HepG2 (cell line): ENCODE data around the gene SNX22. TPM values are rescaled to one million over a fixed set of nuclear protein-coding genes. Genes with fewer than 3 reads are reported as not detected.

ENCODE experiments used
- ATAC-seq: fragments of 200-7000 bp; cut with Tn5 transposase; 3 replicates; pipeline ENCODE4 v1.9.1; 2020; ENCODE audit warnings: mild to moderate bottlenecking, moderate library complexity
- BruUV-seq: library from RNA; stranded (reverse); fragments of 400-500 nt; replicated peaks from 2 replicates; lab custom pipeline; 2021; lab: Mats Ljungman, UMichigan
- CTCF ChIA-PET: fragments of 300-600 bp; formaldehyde crosslinking; extraction: SDS; loops from one replicate; lab custom pipeline; 2021; ENCODE audit warnings: low total read pairs, inconsistent platforms, low intra/inter-chr PET ratio; lab: Yijun Ruan, JAX
- POLR2A ChIA-PET: fragments of 350-600 bp; sonication (Branson Sonifier 250); formaldehyde crosslinking; loops from one replicate; lab custom pipeline; 2020; ENCODE audit warnings: antibody characterized with exemption, inconsistent platforms; lab: Yijun Ruan, JAX
- DNase-seq: peaks from one replicate; pipeline ENCODE4 v3.0.0-alpha.2; 2015; ENCODE audit warnings: low spot score
- FAIRE-seq: peaks from 3 replicates; lab custom pipeline; 2011; peaks lifted over from hg19 to GRCh38; lab: Jason Lieb, UNC
- H2AFZ ChIP-seq: one replicate; pipeline ENCODE4 v1.6.1; 2011; ENCODE audit warnings: low read length, inconsistent platforms
- H3K27ac ChIP-seq: fragments of 300-600 bp; 3 replicates; pipeline ENCODE4 v1.8.0; 2011; ENCODE audit warnings: mixed run types, mild to moderate bottlenecking, mixed read lengths, low read length, inconsistent platforms; ENCODE audit not compliant: insufficient read depth; ENCODE audit errors: extremely low read length
- H3K27me3 ChIP-seq, 2 experiments: fragments of 200-600 bp in 1 of 2; 2 replicates in 1 of 2; 3 replicates in 1 of 2; pipeline versions ENCODE4 v1.6.0 to v1.8.0; 2011; ENCODE audit warnings: low read length in 2 of 2, mild to moderate bottlenecking in 2 of 2, moderate library complexity in 2 of 2, inconsistent platforms in 1 of 2; ENCODE audit not compliant: insufficient read depth in 2 of 2, control insufficient read depth in 1 of 2
- H3K36me3 ChIP-seq, 2 experiments: fragments of 200-600 bp in 1 of 2; replicated peaks in 1 of 2; 2 replicates in 1 of 2; 3 replicates in 1 of 2; pipeline versions ENCODE4 v1.5.1 to v1.8.0; 2011; ENCODE audit warnings: low read length in 2 of 2, inconsistent platforms in 1 of 2; ENCODE audit not compliant: insufficient read depth in 2 of 2, control insufficient read depth in 1 of 2
- H3K4me1 ChIP-seq: 2 replicates; pipeline ENCODE4 v1.5.1; 2012; ENCODE audit warnings: low read length, inconsistent platforms; ENCODE audit not compliant: insufficient read depth
- H3K4me2 ChIP-seq: 2 replicates; pipeline ENCODE4 v1.6.0; 2011; ENCODE audit warnings: low read depth, low read length, inconsistent platforms
- H3K4me3 ChIP-seq, 3 experiments: fragments of 200-600 bp in 1 of 3; sonication (generic), shearing (Covaris generic) in 1 of 3; replicated peaks in 1 of 3; 2 replicates each; pipeline ENCODE4 v1.5.1; 2011 to 2016; ENCODE audit warnings: low read length in 3 of 3, inconsistent platforms in 2 of 3, low read depth in 2 of 3, mild to moderate bottlenecking in 2 of 3, control low read depth in 1 of 3, mixed read lengths in 1 of 3; ENCODE audit not compliant: insufficient read depth in 1 of 3
- H3K79me2 ChIP-seq: one replicate; pipeline ENCODE4 v1.6.1; 2011; ENCODE audit warnings: low read length, inconsistent platforms; ENCODE audit not compliant: insufficient read depth
- H3K9ac ChIP-seq: 2 replicates; pipeline ENCODE4 v1.6.0; 2011; ENCODE audit warnings: mild to moderate bottlenecking, low read depth, low read length, inconsistent platforms; ENCODE audit not compliant: insufficient read depth
- H3K9me3 ChIP-seq: 2 replicates; pipeline ENCODE4 v1.5.1; 2012; ENCODE audit warnings: mild to moderate bottlenecking, low read length
- H4K20me1 ChIP-seq: 2 replicates; pipeline ENCODE4 v1.6.0; 2011; ENCODE audit warnings: inconsistent platforms, mild to moderate bottlenecking, low read length, moderate library complexity; ENCODE audit not compliant: insufficient read depth
- BATF2 ChIP-seq: sonication (generic); formaldehyde crosslinking; IDR thresholded peaks from 2 replicates; pipeline ENCODE4 v1.8.0; 2022; ENCODE audit warnings: mild to moderate bottlenecking, missing genetic modification reagents, moderate library complexity
- BCL6 ChIP-seq: IDR thresholded peaks from 2 replicates; pipeline ENCODE4 v1.6.1; 2016; ENCODE audit warnings: missing genetic modification reagents, missing compliant biosample characterization
- CCDC6 ChIP-seq: sonication (generic); formaldehyde crosslinking; IDR thresholded peaks from 2 replicates; pipeline ENCODE4 v1.8.1; 2022; ENCODE audit warnings: mild to moderate bottlenecking, missing genetic modification reagents, moderate library complexity
- IRF2 ChIP-seq: IDR thresholded peaks from 2 replicates; pipeline ENCODE4 v1.6.1; 2018; ENCODE audit warnings: missing genetic modification reagents, missing compliant biosample characterization
- MIXL1 ChIP-seq: IDR thresholded peaks from 2 replicates; pipeline ENCODE4 v1.6.1; 2016
- MTERF4 ChIP-seq: sonication (generic); formaldehyde crosslinking; IDR thresholded peaks from 2 replicates; pipeline ENCODE4 v1.8.0; 2023; ENCODE audit warnings: mild to moderate bottlenecking, missing genetic modification reagents
- NCOR1 ChIP-seq: fragments of 200-600 bp; sonication (generic); IDR thresholded peaks from 2 replicates; pipeline ENCODE4 v1.7.0; 2017; ENCODE audit warnings: antibody characterized with exemption, low read length, borderline replicate concordance
- SMARCC2 ChIP-seq: fragments of 450-650 bp; IDR thresholded peaks from 2 replicates; pipeline ENCODE4 v1.6.1; 2017; ENCODE audit warnings: antibody characterized with exemption, mild to moderate bottlenecking
- SP4 ChIP-seq: sonication (generic); formaldehyde crosslinking; IDR thresholded peaks from 2 replicates; pipeline ENCODE4 v1.8.1; 2023; ENCODE audit warnings: mild to moderate bottlenecking, missing genetic modification reagents
- ZKSCAN1 ChIP-seq: fragments of 150-350 bp; IDR thresholded peaks from 2 replicates; pipeline ENCODE4 v1.6.1; 2014; ENCODE audit warnings: low read length
- ZNF839 ChIP-seq: sonication (generic); formaldehyde crosslinking; IDR thresholded peaks from 2 replicates; pipeline ENCODE4 v1.4.0; 2020; ENCODE audit warnings: missing genetic modification reagents, mild to moderate bottlenecking, borderline replicate concordance
- ZNF891 ChIP-seq: sonication (generic); formaldehyde crosslinking; IDR thresholded peaks from 2 replicates; pipeline ENCODE4 v1.5.0; 2020; ENCODE audit warnings: mild to moderate bottlenecking, missing genetic modification reagents
- WGBS: methylation state at CpG from one replicate; pipeline ENCODE4 v1.1.6; 2017; ENCODE audit warnings: low lambda C conversion rate; 5-methylcytosine and 5-hydroxymethylcytosine counted together
- in situ Hi-C: cut with HindIII; loops from 2 replicates; pipeline ENCODE4 v1.10.0; 2017; ENCODE audit warnings: low pct_unique_long_range_greater_than_20kb; ENCODE audit not compliant: extremely low pct_ligation_motif_present
- intact Hi-C: fragments of 100-400 bp; cut with micrococcal nuclease; formaldehyde crosslinking; loops from one replicate; pipeline ENCODE4 v1.10.0; 2022; ENCODE audit not compliant: unreplicated experiment
- polyA plus RNA-seq, 8 experiments: library from polyadenylated mRNA; depleted of rRNA in 3 of 8; stranded (reverse) in 7 of 8; unstranded in 1 of 8; fragments of >200 nt; fragmentation: Illumina TruSeq in 4 of 8; extraction: Trizol in 4 of 8; gene quantifications; 2 replicates each; pipeline versions ENCODE4 v1.2.1 to v1.2.3, GENCODE V29; 2011 to 2016; ENCODE audit warnings: low read depth in 4 of 8, missing spikeins in 1 of 8, mixed read lengths in 1 of 8; ENCODE audit not compliant: insufficient read depth in 1 of 8
- total RNA-seq, 5 experiments: library from RNA; depleted of rRNA; stranded (reverse); fragments of >200 nt; fragmentation: Illumina TruSeq; extraction: Trizol; gene quantifications; 2 replicates each; pipeline ENCODE4 v1.2.3, GENCODE V29; 2016; ENCODE audit warnings: low read depth in 1 of 5
- TF ChIP-seq, protein P1 (sequence below), 2 experiments: sonication (generic) in 1 of 2; formaldehyde crosslinking in 1 of 2; IDR thresholded peaks; 2 replicates each; pipeline versions ENCODE4 v1.6.1 to v1.9.0; 2014 to 2022; ENCODE audit warnings: antibody characterized with exemption in 1 of 2, borderline replicate concordance in 1 of 2, inconsistent platforms in 1 of 2, low read depth in 1 of 2, missing genetic modification reagents in 1 of 2

Gene SNX22
- total and polyA plus RNA-seq, 2 of the 13 experiments (the other 11 are each of a cell fraction or from before 2014, with no cell fraction given): 2.3 to 5.5 TPM

- Histone ChIP-seq H3K4me3 (no peak overlapping the region), H3K9me3 (no peaks in the 10 kb centered on the region), H3K79me2 (no peaks in the 10 kb centered on the region), H3K4me1 (no peaks in the 10 kb centered on the region), H3K4me2 (no peak overlapping the region), H4K20me1 (no peaks in the 10 kb centered on the region), H3K27me3 (no peaks in the 10 kb centered on the region), H2AFZ (no peak overlapping the region), H3K9ac (no peak overlapping the region), H3K36me3 (peaks cover 2 to 7% of the 10 kb centered on the region in 2 experiments; a peak in 2 of 5 replicates), H3K27ac (no peak overlapping the region)
- in situ Hi-C loops: no loop called here
- DNase-seq (no peak), ATAC-seq (no peak), FAIRE-seq (no peak)
- TF ChIP-seq, protein P1, sequence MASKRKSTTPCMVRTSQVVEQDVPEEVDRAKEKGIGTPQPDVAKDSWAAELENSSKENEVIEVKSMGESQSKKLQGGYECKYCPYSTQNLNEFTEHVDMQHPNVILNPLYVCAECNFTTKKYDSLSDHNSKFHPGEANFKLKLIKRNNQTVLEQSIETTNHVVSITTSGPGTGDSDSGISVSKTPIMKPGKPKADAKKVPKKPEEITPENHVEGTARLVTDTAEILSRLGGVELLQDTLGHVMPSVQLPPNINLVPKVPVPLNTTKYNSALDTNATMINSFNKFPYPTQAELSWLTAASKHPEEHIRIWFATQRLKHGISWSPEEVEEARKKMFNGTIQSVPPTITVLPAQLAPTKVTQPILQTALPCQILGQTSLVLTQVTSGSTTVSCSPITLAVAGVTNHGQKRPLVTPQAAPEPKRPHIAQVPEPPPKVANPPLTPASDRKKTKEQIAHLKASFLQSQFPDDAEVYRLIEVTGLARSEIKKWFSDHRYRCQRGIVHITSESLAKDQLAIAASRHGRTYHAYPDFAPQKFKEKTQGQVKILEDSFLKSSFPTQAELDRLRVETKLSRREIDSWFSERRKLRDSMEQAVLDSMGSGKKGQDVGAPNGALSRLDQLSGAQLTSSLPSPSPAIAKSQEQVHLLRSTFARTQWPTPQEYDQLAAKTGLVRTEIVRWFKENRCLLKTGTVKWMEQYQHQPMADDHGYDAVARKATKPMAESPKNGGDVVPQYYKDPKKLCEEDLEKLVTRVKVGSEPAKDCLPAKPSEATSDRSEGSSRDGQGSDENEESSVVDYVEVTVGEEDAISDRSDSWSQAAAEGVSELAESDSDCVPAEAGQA (IDR thresholded peaks at IDR 0.05; ENCODE audit: low read depth): no peak
- TF ChIP-seq, protein P1 (CRISPR knock-in tag; IDR thresholded peaks at IDR 0.05; ENCODE audit: borderline replicate concordance): no peak
- TF ChIP-seq CCDC6 (CRISPR knock-in tag) (no peak), IRF2 (CRISPR knock-in tag) (no peak), ZKSCAN1 (no peak), BCL6 (CRISPR knock-in tag) (no peak), MTERF4 (CRISPR knock-in tag) (no peak), BATF2 (CRISPR knock-in tag) (no peak), NCOR1 (no peak), ZNF891 (CRISPR knock-in tag) (no peak), MIXL1 (CRISPR knock-in tag) (no peak), SMARCC2 (no peak), SP4 (no peak), ZNF839 (CRISPR knock-in tag) (no peak)
- ChIA-PET CTCF (no interaction called here), POLR2A (no interaction called here)
- BruUV-seq: no TSS peak
- WGBS: 95% methylated on average over 9 of the region's 9 CpGs
- intact Hi-C loops: no loop called here
These were observed 33.8 kb downstream of the SNX22 start for GRCh38 chr15:64185146-64185911.
